NCI-H1436 treated with DMSO at 0.1 percent for 48 hours (cell line): ENCODE data around the gene MGAT4A.

ENCODE experiments used
- DNase-seq: peaks from one replicate; lab custom pipeline; 2025; lab: John Stamatoyannopoulos, UW

Gene MGAT4A

DNA sequence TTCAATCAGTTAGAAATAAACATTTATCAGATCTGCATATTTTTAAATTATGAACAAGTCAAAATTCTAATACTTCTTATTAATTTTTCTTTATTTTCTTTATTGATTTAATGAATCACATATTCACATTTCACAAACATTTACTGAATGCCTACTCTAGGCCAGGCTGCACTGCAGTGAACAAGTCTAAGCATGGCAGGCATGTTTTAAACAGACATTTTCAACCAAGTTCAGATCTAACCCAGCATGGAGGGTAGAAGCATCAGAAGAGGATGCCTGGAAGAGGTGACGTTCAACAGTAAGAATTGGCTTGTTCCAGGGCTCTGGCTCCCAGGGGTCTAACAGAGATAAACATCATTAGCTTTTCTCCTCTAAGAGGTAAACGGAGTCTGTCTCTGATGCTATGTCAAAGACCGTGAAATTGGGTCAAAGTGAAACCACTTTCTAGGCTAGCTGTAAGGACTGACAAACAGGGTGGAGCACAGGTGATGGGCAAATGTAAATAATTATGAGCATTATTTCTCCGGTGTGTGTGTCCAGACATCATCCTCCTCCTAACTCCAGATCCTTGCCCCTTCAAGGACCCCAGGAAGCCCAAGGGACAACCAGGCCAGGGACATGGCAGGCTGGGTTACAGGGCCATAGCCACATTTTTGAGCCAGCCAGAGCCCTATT lies 72.0 kb downstream of the MGAT4A start:
- no peak for DNase-seq

DNA sequence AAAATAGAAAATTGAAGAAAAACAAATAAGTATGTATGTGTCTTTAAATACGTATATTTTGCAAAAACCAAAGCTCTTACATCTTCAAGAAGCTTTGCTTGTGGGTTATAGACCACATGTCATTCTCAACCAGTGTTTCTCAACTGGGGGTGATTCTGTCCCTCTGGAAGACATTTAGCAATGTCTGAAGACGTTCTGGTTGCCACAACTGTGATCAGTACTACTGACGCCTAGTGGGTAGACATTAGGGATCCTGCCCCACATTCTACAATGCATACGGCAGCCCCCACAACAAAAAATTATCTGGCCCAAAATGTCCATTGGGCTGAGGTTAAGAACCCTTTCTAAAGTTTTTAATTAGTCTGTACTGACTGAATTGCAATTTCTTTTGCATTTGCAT lies 74.1 kb downstream of the MGAT4A start:
- DNase-seq = no peak

DNA sequence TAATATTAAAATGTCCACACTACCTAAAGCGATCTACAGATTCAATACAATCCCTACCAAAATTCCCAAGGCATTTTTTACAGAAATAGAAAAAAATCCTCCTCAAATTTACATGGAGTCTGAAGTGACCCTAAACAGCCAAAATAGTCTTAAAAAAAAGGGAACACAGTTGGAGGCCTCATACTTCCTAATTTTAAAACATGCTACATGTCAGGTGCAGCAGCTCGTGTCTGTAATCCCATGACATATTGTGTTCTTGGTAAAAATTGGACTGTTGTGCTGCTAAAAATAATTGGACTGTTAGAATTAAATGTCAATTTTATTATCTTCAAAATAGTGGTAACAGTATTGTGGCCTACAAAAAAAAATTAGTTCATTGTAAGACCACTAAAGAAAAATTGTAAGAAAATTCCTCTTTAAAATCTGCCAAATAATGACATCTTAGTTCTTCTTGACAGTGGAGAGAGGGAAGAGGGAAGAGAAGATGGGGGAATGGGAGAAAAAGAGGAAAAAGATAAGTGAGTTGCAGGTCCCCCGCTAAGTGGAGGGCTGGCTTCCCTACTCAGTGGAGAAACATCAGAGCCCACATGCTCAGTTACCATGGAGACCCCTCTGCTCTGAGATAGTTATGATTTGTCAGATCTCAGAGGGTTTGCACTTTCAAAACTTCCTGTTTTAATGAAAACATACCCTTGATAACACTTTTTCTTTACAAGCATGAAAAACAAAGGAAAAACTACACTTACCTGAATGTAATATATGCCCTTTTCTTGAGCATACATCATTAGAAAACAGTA lies 76.0 kb downstream of the MGAT4A start:
- no peak for DNase-seq

DNA sequence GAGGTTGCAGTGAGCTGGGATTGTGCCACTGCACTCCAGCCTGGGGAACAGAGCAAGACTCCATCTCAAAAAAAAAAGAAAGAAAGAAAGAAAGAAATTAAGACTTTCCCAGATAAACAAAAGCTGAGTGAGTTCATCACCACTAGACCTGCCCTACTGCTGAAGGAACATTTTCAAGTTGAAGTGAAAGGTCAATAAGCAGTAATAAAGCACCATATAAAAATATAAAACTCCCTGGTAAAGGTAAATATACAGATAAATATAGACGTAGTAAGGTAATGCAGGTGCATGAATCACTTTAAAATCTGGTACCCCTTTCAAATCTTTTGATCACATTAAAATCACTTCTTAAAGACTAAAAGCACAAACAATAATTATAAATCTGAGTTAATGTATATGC lies 79.9 kb downstream of the MGAT4A start:
- no peak for DNase-seq

DNA sequence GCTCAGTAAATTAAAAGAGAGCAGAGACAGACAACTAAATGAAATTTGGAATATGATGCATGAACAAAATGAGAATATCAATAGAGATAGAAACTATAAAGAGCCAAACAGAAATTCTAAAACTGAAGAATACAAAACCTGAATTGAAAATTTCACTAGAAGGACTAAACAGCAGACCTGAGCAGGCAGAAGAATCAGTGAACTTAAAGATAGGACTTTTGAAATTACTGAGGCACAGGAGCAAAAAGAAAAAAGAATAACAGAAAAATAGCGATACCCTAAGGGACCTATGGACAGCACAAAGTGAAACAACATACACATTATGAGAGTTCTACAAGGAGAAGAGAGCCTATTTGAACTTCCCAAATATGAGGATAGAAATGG lies 80.9 kb downstream of the MGAT4A start:
- no peak for DNase-seq

DNA sequence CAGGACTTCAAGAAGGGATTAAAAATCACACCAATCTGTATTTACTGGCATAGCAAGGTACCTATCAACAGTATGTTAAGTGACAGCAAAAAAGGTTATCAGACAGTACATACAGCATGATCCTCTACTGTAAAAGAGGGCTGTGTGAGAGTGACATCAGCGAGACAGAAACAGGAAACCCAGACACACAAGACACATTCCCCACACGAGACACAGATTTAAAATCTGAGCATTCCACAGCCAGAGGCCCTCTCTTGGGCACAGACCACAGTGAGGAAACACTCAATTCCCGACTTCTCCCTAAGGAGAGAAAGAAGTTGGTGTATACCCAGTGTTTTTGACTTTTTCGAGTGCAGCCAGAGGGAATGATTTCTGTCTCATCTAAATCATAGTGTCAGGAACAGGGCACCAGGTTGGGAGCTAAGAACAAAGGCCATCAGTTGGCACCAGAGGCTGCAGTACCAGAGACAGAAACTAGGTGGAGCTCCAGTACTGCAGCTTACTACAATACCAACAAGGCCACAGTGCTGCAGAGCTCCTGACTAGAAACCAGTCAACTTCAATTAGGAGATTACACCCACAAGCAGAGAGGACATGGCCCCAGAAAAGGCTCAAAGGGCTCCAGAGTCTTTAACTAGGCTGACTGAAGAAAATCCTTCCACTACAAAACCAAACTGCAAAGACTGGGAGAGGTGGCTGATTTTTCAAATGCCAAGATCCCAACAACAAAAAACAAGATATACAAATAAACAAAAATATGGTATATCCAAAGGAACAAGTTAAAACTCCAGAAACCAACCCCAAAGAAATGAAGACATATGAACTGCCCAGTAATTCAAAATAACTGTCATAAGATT lies 81.6 kb downstream of the MGAT4A start:
- peak; percentile 54 for DNase-seq

DNA sequence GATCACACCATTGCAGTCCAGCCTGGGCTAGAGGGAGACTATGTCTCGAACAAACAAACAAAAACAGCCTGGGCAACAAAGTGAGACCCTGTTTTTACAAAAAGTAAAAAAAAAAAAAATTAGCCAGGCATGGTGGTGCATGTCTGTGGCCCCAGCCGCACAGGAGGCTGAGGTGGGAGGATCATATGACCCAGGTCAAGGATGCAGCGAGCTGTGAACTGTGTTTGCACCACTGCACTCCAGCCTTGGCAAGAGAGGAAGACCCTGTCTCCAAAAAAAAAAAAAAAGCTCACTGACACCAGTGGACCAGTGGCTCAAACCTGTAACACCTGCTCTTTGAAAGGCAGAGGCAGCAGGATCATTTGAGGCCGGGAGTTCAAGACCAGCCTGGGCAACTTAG lies 82.5 kb downstream of the MGAT4A start:
- no peak for DNase-seq

DNA sequence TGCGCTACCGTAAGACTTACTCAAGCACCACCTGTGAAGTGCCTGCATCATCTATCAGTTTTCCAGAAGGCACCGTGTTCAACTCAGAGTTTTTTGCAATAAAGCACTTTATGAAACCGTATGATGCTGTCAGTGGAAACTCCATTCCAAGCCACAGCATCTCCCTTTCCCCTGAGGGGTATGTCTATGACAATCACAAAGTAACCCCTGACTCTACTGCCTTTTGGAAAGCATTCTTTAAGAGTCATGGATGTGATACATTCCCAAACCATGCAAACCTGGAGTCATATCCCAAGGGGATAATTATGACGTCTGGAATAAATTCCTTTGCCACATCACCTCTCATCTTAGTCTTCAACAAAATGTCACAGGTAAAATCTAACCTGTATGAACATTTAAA lies 83.3 kb downstream of the MGAT4A start:
- DNase-seq = no peak

DNA sequence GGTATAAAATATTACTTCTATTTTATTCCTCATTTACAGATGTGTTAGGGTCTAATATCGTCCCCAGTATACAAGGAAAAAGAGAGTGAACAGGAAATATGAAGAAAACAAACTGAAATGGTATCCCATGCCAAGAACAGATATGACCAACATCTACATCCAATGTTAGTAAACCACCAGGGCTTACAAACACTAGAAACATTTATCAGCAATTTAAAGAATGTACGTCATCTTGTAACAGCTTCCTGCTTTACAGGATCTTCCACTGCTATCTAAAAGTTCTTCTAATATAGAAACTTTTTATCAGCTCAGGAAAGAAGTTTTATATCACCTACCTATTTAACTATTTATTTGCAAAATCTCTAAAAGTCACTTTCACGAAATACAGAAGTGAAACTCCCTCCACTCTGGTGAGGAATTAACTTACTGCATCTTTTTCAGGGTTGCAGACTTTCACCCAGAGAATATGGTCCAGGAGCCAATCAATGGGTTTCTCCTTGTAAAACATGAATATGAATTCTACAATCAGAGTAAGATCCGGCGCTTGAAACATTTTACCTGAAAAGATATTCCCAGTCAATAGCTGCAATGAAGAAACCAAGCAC lies 87.3 kb downstream of the MGAT4A start:
- no peak for DNase-seq

DNA sequence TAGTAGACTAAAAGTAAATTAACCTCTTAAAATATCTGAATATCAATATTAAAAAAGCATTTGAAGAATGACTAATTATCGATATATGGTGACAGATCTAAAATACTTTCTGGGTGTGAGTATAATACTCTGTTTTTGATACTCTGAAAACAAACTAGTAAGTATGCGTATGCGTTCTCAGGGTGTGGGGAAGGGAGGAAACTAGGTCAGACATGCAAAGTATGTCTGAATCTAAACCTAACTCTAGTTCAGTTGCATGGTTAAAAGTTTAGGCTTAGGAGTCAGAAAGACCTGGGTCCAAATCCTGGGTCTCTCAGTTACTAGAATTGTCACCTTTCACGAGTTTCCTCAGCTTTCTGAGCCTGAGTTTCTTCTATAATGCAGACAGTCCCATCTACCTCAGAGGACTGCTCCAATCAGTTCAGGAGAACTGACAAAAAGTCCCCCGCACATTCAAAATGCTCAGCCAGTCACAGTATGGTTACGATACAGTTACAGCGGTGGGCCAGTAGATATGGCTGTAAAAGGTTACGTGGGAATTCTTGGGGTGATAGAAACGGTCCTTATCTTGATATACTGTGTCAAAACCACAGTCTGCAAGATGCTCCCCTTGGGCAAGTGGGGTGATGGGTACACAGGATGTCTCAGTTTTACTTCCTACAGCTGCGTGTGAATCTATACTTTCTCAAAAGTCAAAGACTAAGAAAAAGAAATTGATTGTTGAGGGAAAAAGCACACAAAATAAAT lies 93.4 kb downstream of the MGAT4A start:
- DNase-seq = no peak

DNA sequence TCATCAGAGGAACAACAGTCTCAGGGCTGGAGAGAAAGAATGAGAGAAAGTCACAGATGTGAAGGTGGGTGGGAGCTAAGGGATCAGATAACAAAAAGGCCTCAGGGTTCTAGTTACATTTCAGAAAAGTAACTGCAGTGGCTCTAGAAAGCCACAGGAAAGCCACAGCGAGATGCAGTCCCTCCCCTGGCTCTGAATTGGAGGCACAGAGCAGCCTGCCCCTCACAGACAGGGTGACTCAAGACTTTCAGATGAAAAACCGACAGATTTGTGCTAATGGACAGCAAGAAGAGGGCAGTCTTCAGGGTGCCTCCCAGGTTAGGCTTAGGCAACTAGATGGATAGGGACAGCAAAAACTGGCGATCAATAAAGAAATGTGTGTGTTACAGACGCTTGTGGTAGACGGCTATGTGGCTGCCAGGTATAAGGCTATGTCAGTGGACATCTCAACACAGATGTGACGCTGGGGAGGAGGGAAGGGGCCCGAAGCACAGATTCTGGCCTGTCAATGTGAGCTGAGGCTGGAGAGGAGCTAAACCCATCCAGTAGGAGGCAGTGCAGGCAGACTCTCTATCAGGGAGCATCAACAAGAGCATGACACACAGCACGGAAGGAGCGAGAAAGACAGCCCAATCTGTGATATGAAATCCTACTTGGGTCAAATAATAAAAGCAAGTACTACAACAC lies 96.4 kb downstream of the MGAT4A start:
- DNase-seq = no peak

DNA sequence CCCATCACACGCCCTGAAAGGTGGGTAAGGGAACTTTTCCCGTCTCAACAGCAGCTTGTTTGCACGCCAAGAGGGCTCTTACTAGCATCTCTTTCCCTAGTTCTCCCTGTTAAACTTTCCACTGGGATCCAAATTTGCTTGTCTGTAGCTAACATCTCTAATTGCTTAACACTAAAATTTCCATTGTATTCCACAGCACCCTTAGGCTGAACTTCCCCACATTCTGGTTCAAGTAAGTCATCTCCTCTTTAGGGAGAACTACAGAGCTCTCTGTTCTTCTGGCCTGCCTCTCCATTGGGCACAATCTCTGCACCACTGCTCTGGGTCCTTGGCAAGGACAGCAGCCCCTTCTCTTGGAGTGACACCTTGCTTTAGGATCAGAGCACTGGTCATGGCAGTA lies 98.6 kb downstream of the MGAT4A start:
- no peak for DNase-seq

DNA sequence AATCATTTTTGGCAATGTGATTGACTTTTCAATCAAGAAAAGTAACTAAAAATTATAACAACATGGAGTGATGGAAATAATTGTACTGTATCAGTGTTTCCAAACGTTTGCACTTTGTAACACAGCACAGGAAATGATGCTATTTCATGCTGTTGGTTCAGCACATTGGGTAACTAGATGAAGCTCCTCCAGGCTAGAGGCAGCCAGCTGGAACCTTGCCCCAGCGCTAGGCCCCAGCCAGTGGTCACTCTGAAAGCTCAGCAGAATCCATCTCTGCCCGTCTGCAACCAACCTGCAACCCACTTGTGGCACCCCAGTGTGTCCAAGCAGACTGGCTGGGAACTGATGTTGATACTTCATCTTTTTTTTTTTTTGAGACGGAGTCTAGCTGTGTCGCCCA lies 107.3 kb downstream of the MGAT4A start:
- DNase-seq = no peak

DNA sequence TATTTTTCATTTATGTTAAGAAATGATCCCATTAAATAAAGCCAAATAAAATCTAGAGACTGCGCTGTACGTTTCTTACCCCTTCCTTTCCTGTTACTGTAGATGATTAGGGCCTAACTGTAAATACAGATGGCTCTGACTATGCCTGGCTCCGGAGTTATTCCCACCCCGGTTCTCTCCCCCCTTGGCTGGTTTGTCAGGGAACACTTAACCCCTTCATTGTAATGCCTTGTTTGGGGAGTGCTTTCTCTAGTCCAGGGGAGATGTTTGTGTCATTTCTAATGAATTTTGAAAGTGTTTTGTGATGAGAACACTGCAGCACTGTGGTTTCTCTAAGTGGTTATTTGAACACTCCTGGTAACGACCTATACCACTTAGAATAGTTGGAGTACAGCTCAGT lies 113.8 kb downstream of the MGAT4A start:
- no peak for DNase-seq

DNA sequence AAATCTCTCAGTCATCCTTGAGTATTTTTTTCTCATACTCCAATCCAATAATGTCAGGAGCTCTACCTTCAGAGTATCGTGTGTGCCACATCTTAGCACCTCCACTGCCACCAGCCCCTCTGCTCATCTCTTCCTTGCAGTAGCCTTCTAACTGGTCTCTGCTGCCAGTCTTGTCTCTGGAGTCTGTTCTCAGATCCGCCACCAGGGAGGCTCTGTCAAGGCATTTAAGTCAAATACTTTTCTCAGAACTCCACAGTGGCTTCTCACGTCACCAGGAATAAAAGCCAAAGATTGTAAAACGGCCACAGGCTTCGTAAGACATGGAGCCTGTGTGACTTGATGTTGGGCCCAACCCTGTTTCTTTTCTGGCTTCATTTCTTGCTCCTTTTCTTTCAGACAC lies 115.5 kb downstream of the MGAT4A start:
- DNase-seq = no peak

DNA sequence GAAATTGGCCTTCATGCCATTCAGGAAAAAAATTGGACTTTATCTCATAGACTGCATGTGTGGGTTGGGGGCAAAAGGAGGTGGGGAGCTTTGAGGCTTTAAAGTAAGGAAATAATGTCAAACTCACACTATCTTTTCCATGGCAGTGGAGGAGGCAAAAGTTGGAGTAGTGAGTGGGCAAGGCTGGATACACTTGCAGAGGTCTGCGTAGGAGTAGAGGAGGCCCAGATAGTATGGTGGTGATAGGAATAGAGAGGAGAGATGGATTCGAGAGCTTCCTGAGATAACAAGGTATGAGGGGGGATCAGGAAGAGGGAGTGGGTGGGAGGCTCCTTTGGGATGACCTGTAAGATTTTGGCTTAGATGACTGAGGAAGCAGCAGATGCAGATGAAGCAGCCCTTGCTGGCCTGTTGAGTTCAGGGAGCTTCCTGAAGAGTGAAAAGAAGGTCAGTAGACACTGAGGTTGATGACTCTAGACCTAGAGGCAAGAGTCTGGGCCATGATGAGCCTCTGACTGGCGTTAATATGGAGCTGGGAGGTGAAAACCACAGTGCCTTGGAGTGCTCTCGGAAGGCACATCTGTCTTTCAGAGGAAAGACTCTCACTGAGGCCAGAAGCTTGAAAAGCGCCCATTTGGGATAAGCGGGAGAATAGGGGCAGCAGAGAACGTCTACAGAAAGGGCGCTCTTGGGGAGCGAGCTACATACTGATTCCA lies 116.8 kb downstream of the MGAT4A start:
- no peak for DNase-seq

DNA sequence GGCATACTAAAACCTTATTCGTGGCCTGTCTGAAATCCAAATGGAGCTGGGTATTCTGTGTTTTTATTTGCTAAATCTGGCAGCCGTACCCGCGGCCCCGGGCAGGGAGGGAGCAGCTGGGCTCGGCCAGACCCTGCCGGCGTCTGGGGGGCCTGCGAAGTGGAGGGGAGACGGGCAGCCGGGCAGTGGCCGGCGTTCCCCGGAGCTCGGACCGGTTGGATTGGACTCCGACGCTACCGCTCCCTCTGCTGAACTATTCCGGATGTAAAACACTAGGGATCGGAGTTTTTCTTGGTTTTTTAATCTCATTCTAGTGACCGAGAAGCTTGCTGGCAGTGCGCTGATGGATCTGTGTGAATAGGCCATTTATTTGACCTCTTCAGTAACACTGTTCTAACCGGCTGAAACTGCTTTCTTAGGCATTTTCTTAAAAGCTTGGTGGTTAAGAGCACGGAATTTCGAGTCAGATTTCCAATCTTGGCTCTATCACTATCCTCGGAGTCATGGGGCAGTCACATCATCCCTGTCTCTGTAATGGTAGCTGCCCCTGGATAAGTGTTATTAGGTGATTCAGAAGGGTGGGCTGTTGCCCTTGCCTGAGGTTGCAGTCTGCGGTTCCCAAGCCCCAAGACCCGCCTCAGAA lies 121.8 kb downstream of the MGAT4A start:
- no peak for DNase-seq

DNA sequence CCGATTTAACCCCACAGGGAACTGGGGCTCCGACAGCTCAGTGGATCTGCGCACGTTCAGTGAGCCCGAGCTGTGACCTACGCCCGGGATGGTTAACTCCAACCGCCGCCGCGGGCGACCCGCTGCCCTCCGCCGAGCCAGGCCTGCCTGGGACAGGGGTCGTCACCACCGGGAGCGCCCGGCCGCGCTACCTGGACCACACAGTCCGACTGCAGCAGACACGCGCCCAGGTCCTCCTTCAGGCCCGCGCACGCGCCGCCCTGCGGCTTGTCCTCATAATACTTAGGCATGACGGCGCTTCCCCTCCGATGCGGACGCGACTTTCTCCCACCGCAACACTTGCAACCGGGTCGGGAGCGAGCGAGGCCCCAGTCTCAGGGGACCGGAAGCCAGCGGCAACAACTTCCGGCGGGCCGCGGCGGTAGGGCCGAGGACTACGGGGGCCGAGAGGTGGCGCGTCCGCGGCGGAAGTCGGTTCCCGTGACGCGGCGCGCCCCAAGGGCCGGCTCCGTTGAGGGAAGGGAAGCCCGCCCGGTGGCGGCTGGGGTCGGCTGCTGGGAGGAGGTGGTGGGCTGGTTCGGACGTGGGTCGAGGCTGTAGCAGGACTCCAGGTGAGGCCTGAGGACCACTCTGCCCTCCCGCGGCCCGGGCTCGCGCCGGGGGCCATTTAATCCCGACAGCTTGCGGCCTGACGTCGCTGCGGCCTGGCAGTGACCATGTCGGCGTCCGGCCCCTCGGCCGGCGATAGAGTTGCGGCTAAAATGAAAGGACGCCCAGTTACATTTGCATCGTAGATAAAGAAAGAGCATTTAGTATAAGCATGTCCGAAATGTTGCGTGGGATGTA lies 122.6 kb downstream of the MGAT4A start, which contains the start of the genes COA5 and UNC50:
Gene COA5, minus strand, starts transcription at position 397 of the 846 bp plus-strand sequence. Its CDS starts 107 bp downstream, at position 290.
Gene UNC50, plus strand, starts transcription at position 474 of the 846 bp plus-strand sequence. CDS start 1,171 bp downstream, outside the sequence.
- peak; percentile 56 for DNase-seq

DNA sequence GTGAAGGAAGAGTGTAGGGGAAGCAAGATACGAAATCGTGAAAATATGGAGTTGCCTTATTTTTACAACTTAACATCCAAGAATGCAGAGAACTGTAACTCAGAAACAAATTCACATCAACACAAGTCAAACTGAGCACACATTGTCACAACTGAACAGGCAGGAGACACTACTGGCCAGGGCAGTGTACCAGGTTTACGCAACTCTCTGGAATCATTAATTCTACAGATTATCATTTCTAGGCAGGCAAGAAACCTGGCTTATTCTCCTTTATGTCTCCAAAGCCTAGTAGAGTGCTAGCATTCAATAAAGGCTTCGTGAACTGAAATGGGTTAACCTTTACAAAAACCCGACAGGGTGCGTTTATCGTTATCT lies 123.2 kb downstream of the MGAT4A start:
- no peak for DNase-seq
